SK-N-SH treated with all-trans-retinoic acid at 6 μM for 48 hours (cell line): ENCODE results near the gene NOL8.

Source experiments
- ARNTL ChIP-seq: fragments of 450-650 bp; formaldehyde crosslinking; IDR thresholded peaks from 2 replicates; pipeline ENCODE4 v1.5.0; 2020; ENCODE audit warnings: low read depth, mild to moderate bottlenecking, moderate library complexity, borderline replicate concordance
- TSHZ2 ChIP-seq: fragments of 250-450 bp; sonication (Bioruptor Pico); IDR thresholded peaks from 2 replicates; pipeline ENCODE4 v1.5.0; 2020; ENCODE audit warnings: mild to moderate bottlenecking, moderate library complexity
- ZC3H10 ChIP-seq: fragments of 250-450 bp; sonication (Bioruptor Pico); IDR thresholded peaks from 2 replicates; pipeline ENCODE4 v1.5.1; 2021; ENCODE audit warnings: mild to moderate bottlenecking, moderate library complexity

- TF ChIP-seq TSHZ2 (CRISPR knock-in tag) (no peak), ARNTL (CRISPR knock-in tag) (no peak), ZC3H10 (CRISPR knock-in tag) (no peak)
These were observed 60.0 kb downstream of the NOL8 start for GRCh38 chr9:92265154-92265553.
